ENCODE results near the gene NFAM1.

DNA sequence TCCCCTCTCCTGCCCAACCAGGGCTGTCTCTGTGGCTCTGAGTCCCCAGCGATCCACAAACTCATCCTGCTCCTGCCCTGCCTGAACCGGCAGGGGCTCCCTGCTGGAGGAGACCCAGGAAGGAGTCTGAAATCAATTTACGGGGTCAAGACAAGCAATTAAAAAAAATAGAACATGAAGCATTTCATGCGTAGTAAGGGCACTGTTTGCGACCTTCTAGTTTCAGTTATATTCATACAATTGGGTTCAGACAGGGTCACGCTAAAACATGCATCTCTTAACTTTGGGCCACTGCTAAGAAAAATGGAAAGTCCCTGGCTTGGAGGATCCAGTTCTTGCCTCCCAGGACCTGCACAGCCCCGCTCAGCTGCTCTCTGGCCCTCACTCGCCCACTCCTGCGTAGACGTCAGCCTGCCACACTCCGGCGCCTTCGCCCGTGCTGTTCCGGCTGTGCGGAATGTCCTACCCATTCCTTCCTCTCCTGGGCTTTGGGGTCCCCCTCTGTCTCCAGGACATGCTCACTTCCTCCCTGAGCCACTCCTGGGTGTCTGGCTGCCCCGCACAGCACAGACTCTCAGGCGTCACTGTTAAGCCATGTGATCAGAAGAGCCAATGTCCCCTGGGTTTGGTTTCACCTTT, 12.8 kb downstream of the NFAM1 start:
- TF ChIP-seq, protein P1, sequence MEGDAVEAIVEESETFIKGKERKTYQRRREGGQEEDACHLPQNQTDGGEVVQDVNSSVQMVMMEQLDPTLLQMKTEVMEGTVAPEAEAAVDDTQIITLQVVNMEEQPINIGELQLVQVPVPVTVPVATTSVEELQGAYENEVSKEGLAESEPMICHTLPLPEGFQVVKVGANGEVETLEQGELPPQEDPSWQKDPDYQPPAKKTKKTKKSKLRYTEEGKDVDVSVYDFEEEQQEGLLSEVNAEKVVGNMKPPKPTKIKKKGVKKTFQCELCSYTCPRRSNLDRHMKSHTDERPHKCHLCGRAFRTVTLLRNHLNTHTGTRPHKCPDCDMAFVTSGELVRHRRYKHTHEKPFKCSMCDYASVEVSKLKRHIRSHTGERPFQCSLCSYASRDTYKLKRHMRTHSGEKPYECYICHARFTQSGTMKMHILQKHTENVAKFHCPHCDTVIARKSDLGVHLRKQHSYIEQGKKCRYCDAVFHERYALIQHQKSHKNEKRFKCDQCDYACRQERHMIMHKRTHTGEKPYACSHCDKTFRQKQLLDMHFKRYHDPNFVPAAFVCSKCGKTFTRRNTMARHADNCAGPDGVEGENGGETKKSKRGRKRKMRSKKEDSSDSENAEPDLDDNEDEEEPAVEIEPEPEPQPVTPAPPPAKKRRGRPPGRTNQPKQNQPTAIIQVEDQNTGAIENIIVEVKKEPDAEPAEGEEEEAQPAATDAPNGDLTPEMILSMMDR (IDR thresholded peaks at IDR 0.05): no peak
- TF ChIP-seq POLR2A (IDR thresholded peaks at IDR 0.05): no peak
